A204.1 (cell line): ENCODE data around the gene CCDC88C.
"Not testable (repeated sequence)": the region's sequence is repeated elsewhere in the genome, so short reads cannot be mapped to it uniquely, and the experiment has no call there.

ENCODE experiments used
- FAIRE-seq: peaks from 2 replicates; lab custom pipeline; 2012; peaks lifted over from hg19 to GRCh38; lab: Jason Lieb, UNC

CCDC88C gene

DNA sequence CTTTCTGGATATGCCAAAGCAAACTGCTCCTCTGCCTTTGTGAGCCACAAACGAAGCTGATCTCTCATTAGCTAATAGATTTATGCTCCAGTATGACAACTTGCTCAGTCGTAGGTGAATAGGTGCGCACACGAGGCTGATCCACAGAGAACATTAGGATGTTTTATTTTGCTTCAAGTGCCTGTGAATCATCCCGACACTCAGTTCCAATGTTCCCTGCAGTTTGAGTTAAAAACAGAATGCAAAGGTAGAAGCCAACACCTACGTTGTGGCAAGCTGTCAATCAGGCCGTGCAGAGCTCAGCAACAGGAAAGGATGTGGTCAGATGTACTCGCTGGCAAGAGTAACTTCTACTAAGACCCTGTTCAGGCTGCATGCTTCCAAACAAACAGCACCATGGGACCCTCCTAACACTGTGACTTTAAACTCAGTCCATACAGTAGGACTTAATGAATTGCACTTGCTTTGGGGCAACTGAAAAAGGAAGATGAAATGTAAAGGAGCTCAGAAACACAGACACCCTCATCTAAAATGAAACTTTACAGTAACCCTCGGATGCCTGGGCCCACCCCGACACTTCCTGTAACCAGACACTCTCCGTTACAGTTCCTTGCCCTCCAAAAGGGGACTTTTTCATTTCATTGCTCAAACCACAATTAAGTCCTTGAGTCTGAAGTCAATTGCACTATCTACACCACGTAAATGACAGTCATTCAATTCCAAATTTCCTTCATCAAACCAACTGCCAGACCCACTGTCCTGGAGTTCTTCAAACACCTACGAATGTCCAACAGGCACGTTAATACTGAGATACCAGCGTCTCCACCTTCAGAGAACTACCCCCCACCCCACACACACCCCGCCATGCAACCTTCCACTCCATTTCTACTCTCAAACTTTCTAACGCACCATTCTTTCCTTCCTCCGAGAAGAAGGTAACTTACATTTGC lies 1.6 kb downstream of the CCDC88C start:
- FAIRE-seq, result no peak

- no peak for FAIRE-seq
These were observed 3.2 kb downstream of the CCDC88C start for GRCh38 chr14:91414475-91414833.

DNA sequence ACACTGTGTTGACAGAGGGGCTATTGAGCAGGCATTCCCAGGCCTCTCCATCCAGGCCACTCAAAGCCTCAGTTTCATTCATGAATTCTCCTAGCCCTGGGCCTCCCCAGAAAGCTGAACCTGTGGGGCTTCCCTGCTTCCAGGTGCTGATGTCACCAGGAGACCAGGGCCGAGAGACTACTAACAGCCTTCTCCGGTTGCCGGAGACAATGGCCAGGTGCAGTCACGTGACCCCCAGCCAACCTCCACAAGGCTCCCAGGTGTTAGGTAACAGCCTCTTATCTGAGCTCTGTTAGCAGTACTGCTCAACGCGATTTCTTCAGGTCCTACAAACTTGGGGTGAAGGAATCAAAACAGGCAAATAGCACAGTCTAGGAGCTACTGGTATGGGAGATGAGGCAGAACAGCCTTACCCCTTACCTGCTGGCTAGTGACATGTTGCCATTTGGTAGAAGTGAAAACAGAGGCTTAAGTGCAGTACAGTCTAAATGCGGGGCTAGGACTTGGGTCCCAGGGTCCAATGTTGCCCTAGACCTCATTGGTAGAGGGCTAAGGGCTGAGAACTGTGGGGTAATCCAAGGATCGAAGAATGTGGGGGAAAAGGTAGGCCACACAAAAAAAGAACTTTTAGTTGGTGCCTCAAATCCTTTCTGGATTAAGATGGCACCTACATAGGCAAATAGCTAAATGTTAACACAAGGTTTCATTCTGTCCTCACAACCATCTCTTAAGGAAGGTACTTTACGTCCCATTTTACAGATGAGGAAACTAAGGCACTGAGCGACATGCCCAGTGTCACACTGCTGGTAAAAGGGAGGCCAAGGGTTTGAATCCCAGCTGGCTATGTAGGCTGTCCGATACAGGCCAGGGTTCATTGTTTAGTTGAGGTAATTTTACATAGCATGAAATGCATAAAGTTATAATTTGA lies 3.8 kb downstream of the CCDC88C start:
- no peak for FAIRE-seq

- no peak for FAIRE-seq
These were observed 4.7 kb downstream of the CCDC88C start for GRCh38 chr14:91412939-91413338.

GRCh38 chr14:91410771-91411536 lies 6.7 kb downstream of the CCDC88C start:
- no peak for FAIRE-seq

GRCh38 chr14:91409928-91410718 lies 7.5 kb downstream of the CCDC88C start:
- no peak for FAIRE-seq

DNA sequence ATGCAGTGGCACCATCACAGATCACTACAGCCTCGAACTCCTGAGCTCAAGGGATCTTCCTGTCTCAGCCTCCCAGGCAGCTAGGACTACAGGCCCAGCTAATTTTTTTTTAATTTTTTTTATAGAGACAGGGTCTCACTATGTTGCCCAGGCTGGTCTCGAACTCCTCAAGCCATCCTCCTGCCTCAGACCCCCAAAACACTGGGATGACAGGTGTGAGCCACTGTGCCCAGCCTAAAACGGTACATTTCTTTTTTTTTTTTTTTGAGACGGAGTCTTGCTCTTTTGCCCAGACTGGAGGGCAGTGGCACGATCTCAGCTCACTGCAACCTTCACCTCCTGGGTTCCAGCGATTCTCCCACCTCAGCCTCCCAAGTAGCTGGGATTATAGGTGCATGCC lies 8.4 kb downstream of the CCDC88C start:
- not testable (repeated sequence) for FAIRE-seq

GRCh38 chr14:91406982-91407381 lies 10.6 kb downstream of the CCDC88C start:
- FAIRE-seq, result no peak

- no peak for FAIRE-seq
These were observed 11.2 kb downstream of the CCDC88C start for GRCh38 chr14:91406451-91406850.

DNA sequence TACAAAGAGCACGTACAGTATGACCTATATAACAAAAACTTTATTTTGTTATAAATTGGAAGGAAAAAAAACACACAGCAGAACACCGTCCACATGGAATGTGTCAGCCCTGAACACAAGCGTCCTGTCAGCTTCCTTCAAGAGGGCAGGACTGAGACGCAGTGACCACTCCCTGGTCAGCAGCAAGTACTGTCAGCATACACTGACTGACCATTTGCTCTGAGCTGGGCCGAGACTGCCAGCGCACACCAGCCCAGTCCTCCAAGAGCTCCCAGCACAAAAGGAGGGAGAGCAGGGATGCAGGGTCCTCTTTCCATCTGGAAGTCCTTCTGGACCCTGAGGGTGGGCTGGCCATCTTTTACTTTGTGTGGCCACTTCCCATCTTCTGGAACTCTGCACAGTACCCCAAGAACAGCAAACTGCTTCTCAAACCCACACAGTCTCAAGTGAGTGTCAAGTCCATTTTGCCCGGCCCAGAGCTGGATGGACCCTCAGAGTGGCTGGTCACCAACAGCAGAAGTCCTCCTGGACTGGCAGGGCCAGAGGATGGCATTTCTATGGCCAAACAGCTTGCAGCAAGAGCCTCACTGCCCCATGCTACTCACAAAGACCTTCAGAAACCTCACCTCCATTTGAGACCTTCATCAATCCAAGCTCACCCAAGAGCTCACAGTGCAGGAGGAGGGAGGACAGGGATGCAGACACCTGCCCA lies 11.7 kb downstream of the CCDC88C start:
- FAIRE-seq, result no peak

DNA sequence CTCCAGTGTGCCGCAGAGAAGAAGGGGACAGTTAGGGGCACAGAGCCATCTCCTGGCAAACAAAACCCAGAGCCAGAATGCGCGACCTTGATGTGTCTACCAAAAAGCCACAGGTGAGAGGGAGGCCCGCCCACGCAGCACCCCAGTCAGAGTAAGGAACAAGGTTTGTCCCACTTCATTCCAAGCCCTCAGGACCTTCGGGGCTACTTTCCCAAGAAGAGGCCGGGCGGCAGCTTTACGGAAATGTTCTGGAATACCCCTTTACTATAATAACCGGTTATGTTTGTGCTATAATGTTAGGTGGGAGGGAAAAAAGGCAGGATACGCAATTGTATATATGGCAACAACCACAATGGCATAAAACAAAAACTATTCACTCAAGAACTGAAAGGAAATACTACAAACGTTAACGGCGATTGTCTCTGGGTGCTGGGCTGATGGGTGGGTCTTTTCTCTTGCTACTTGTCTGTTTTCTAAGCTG lies 12.3 kb downstream of the CCDC88C start:
- no peak for FAIRE-seq

DNA sequence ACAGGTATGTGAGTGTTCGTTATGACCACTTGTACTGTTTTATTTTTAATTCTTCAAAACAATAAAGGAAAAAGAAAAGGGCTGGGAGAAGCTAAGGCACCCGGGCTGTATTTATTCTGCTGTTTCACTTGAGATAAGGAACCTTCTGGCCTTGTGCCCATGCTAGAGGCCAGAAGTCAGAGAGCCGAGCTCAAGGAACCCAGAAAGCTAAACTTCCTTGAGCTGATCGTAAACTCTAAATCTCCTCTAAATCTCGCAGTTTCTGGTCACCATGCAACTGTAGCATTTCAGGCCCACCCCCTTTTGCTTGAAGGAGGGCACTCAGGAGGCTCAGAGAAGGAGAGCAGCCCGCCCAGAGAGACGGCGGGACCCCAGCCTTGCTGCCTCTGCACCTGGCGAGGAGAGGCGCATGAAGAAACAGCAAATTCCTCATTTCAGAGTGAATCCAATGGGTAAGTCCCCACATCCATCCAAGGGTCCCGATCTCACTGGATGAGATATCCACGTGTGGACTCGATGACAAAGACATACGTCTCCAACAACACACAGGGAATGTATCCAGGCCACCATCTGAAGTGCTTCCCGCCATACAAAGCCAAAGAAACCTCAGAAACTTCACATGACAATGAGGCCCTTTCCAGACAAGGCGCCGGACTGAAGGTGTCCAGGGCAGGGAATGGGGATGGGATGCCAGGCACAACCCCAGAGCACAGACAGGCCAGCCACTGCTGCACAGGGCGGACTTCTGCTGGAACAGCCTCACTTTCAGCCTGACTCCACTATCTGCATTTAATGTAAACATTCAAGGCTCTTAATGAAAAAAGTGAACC lies 14.6 kb downstream of the CCDC88C start:
- FAIRE-seq, result no peak

DNA sequence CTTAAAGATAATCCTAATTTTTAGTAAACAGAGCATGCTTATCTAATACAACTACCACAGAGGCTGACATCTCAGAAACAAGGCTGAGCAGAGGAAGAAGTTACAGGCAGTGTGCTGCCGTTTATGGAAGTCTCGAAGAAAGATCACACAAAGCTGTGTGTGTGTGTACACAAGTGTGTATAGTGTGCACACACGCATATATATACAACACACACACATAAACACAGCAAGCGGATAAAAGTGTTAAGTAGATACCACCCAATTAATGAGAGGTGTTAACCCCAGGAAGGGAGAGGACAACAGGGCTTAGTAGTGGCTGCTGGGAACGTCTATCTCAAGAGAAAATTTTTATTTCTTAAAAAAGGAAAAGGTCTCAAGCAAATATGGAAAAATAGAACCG lies 15.3 kb downstream of the CCDC88C start:
- no peak for FAIRE-seq

DNA sequence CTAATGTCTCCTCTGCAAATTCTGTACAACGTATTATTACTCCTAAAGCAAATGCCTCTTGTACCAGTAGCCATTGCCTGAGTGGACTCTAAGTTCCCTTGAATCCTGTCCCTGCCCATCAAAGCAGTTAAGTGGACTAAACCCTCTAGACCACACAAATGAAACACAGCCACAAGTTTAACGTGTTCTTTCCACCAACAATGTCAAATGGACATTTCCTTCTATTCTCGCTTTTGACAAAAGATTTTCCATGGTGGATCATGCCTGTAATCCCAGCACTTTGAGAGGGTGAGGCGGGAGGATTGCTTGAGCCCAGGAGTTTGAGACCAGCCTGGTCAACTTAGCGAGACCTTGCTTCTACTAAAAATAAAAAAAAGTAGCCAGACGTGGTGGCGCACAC lies 15.9 kb downstream of the CCDC88C start:
- FAIRE-seq, result no peak

DNA sequence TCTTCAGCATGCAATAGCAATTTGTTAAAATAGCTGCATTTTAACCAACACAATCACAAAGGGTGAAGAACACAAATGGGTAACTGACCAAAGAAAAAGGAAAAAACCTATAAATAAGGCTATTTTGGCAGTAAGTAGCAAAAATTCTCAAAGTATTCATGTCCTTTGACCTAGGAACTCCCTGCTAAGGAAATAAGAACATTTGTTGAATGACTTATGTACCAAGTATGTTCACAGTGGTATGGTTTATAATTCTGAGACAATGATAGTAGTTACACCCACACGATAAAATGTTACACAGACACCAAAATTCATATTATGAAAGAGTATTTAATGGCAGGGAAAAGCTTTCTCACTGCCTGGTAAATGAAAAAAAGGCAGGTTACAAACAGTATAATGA lies 16.9 kb downstream of the CCDC88C start:
- FAIRE-seq, result no peak

GRCh38 chr14:91399868-91400640 lies 17.6 kb downstream of the CCDC88C start:
- no peak for FAIRE-seq

DNA sequence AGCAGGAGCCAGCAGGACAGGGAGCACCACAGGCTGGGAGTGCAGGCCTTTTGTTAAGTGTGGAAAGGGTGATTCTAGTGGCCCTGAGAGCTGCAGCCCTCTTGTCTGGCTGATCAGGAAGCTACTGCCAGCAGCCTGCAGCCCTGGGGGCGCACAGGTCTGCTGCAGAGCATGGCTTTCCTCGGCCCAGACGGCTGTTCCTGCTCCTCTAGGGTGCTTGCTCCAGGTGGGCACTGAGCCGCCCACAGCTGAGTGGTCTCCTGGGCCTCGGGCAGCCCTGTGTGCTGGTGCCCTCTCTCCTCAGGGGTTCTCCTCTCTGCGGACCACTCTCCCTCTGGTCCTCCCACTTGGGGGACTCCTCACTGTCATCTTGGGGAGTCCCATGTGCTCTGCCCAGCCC lies 18.9 kb downstream of the CCDC88C start:
- FAIRE-seq, result no peak

GRCh38 chr14:91397965-91398591 lies 19.5 kb downstream of the CCDC88C start:
- no peak for FAIRE-seq
